GM10266 (cell line): ENCODE measurements around the gene ASRGL1.

ENCODE experiments used
- DNase-seq: peaks from one replicate; pipeline ENCODE4 v3.0.0; 2012; ENCODE audit errors: extremely low spot score
- CTCF ChIP-seq: IDR thresholded peaks from 2 replicates; pipeline ENCODE4 v1.5.1; 2012; ENCODE audit warnings: mild to moderate bottlenecking, low read depth; ENCODE audit not compliant: control insufficient read depth, insufficient read depth; ENCODE audit errors: missing control alignments

ASRGL1 gene

GRCh38 chr11:62395885-62396551 lies 58.8 kb downstream of the ASRGL1 start:
- DNase-seq: no peak
- no peak for TF ChIP-seq CTCF

GRCh38 chr11:62398011-62398994 lies 61.1 kb downstream of the ASRGL1 start:
- DNase-seq: no peak
- no peak for TF ChIP-seq CTCF

GRCh38 chr11:62399172-62399877 lies 62.1 kb downstream of the ASRGL1 start:
- DNase-seq: no peak

GRCh38 chr11:62399878-62400266 lies 62.6 kb downstream of the ASRGL1 start:
- no peak for TF ChIP-seq CTCF
- DNase-seq: no peak

More at GRCh38 chr11:62399172-62399877, 62.1 kb downstream of the ASRGL1 start:
- TF ChIP-seq CTCF: no peak

GRCh38 chr11:62400281-62400680 lies 63.0 kb downstream of the ASRGL1 start:
- TF ChIP-seq CTCF: no peak
- no peak for DNase-seq

- no peak for TF ChIP-seq CTCF
- no peak for DNase-seq
Measured at GRCh38 chr11:62400760-62401159, 63.5 kb downstream of the ASRGL1 start.
